Neural progenitor cell (in vitro differentiated cells): ENCODE measurements around the gene ANKRD30BL.
"Not testable (repeated sequence)": the region's sequence is repeated elsewhere in the genome, so short reads cannot be mapped to it uniquely, and the experiment has no call there.

Experiments
- EZH2 ChIP-seq: fragments of 200-600 bp; sonication (generic); IDR thresholded peaks from 2 replicates; pipeline ENCODE4 v1.6.1; 2017; ENCODE audit warnings: antibody characterized with exemption, mild to moderate bottlenecking, moderate library complexity
- TF ChIP-seq, protein P1 (sequence below): fragments of 200-600 bp; sonication (generic); IDR thresholded peaks from 2 replicates; pipeline ENCODE4 v1.5.1; 2017; ENCODE audit warnings: antibody characterized with exemption, mild to moderate bottlenecking

DNA sequence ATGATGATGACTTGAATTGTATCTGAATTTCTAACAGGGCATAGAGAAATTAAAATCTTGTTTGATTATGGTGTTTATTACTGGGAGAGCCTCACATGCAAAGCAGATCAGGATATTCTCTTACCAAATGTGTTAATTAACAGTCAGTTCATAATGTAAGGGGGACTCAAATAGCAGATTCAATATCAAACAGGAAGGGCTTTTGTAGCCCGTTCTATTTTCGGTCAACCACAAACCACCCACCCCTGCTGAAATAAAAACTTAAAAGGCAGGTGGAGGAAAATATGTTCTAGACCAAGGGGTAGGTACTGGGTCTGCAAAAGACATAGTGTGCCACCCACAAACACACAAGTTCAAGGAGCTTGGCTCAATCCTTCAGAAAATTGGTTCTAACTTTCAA, 41.1 kb upstream of the ANKRD30BL start:
- TF ChIP-seq, protein P1, sequence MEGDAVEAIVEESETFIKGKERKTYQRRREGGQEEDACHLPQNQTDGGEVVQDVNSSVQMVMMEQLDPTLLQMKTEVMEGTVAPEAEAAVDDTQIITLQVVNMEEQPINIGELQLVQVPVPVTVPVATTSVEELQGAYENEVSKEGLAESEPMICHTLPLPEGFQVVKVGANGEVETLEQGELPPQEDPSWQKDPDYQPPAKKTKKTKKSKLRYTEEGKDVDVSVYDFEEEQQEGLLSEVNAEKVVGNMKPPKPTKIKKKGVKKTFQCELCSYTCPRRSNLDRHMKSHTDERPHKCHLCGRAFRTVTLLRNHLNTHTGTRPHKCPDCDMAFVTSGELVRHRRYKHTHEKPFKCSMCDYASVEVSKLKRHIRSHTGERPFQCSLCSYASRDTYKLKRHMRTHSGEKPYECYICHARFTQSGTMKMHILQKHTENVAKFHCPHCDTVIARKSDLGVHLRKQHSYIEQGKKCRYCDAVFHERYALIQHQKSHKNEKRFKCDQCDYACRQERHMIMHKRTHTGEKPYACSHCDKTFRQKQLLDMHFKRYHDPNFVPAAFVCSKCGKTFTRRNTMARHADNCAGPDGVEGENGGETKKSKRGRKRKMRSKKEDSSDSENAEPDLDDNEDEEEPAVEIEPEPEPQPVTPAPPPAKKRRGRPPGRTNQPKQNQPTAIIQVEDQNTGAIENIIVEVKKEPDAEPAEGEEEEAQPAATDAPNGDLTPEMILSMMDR, result not testable (repeated sequence)
- TF ChIP-seq EZH2, result not testable (repeated sequence)
